Nephron progenitor cell (in vitro differentiated cells): Measurements from ENCODE around the gene TRABD.

Experiments
- DNase-seq: peaks from one replicate; pipeline ENCODE4 v3.0.0; 2021
- H3K27ac Mint-ChIP-seq: 2 replicates; pipeline ENCODE4 v1.8.0; 2021; ENCODE audit warnings: mild to moderate bottlenecking, moderate library complexity, mixed read lengths
- H3K27me3 Mint-ChIP-seq: 2 replicates; pipeline ENCODE4 v1.8.0; 2021; ENCODE audit warnings: mild to moderate bottlenecking, low read depth, mixed read lengths; ENCODE audit not compliant: poor library complexity
- H3K36me3 Mint-ChIP-seq: 2 replicates; pipeline ENCODE4 v1.8.0; 2021; ENCODE audit warnings: low read depth, mixed read lengths
- H3K4me1 Mint-ChIP-seq: 2 replicates; pipeline ENCODE4 v1.8.0; 2021; ENCODE audit warnings: mixed read lengths
- H3K4me3 Mint-ChIP-seq: 2 replicates; pipeline ENCODE4 v1.8.0; 2021; ENCODE audit warnings: mild to moderate bottlenecking, moderate library complexity, mixed read lengths
- H3K9me3 Mint-ChIP-seq: 2 replicates; pipeline ENCODE4 v1.8.0; 2021; ENCODE audit warnings: mild to moderate bottlenecking, moderate library complexity, mixed read lengths
- TF ChIP-seq, protein P1 (sequence below): fragments of 200-600 bp; sonication (generic); IDR thresholded peaks from 2 replicates; pipeline ENCODE4 v1.5.0; 2021; ENCODE audit warnings: antibody characterized with exemption

The TRABD gene

DNA sequence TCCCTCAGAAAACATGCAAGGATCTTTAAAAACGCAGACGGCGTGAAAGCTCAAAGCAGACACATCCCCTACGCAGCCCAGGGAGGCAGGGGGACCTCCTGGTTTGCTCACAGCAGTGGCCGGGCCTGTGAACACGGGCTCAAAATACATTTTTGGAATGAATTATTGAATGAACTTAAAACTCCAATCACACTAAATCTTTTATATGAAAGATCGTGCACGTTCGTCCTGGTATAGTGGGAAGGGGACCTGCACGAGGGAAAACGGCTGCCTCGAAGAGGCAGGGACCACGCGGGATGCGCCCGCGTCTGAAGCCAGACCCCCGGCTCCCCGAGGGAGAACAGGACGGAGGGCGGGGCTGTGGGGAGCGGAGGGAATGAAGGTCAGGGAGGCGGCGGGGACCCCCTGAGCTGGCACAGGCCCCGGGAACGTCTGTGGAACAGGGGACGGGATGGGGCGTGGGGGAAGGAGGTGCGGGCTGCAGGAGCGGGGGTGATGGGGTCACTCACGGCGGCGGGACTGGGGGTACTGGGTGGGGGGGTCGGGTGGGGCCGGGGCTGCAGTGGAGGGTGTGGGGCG, 16.4 kb upstream of the TRABD start:
- TF ChIP-seq, protein P1, sequence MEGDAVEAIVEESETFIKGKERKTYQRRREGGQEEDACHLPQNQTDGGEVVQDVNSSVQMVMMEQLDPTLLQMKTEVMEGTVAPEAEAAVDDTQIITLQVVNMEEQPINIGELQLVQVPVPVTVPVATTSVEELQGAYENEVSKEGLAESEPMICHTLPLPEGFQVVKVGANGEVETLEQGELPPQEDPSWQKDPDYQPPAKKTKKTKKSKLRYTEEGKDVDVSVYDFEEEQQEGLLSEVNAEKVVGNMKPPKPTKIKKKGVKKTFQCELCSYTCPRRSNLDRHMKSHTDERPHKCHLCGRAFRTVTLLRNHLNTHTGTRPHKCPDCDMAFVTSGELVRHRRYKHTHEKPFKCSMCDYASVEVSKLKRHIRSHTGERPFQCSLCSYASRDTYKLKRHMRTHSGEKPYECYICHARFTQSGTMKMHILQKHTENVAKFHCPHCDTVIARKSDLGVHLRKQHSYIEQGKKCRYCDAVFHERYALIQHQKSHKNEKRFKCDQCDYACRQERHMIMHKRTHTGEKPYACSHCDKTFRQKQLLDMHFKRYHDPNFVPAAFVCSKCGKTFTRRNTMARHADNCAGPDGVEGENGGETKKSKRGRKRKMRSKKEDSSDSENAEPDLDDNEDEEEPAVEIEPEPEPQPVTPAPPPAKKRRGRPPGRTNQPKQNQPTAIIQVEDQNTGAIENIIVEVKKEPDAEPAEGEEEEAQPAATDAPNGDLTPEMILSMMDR = no peak
- Mint-ChIP-seq H3K27ac (no peak overlapping the region), H3K36me3 (no peaks in the 10 kb centered on the region), H3K4me1 (peaks cover 5% of the 10 kb centered on the region), H3K27me3 (peaks cover 70% of the 10 kb centered on the region), H3K9me3 (peaks cover 7% of the 10 kb centered on the region), H3K4me3 (peak overlapping the region; percentile 72)
- DNase-seq = peak; percentile 33

DNA sequence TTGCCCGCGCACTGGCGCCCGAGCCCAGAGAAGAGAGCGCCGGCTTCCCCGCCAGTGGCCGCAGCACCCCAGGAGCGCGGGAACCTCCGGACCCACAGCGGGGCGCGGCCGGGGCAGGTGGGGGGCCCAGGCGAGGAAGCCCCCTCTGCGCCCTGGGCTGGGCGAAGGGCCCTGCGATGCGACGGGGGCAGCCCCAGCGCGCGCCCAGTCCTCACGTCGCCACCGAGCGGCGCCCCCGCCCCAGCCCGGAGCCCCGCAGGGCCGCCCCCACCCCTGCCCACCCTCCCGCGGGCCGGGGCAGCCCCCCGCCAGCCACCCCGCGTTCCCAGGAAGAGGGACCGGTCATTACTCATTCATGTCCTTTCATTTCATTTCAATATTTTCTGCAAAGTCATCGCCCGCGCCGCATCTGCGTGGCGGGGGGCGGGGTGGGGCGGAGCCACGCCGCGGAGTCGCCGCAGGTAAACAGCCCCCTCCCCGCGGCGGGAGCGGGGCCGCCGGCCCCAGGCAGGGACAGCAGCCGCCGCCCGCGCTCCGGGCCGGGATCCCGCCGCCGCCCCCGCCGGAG, 15.9 kb upstream of the TRABD start:
- Mint-ChIP-seq H3K36me3 (no peaks in the 10 kb centered on the region), H3K27me3 (peaks cover 69% of the 10 kb centered on the region), H3K9me3 (peaks cover 7% of the 10 kb centered on the region), H3K4me3 (peak overlapping the region; percentile 71), H3K27ac (no peak overlapping the region), H3K4me1 (peaks cover 5% of the 10 kb centered on the region)
- DNase-seq = no peak
- TF ChIP-seq, protein P1 = no peak

DNA sequence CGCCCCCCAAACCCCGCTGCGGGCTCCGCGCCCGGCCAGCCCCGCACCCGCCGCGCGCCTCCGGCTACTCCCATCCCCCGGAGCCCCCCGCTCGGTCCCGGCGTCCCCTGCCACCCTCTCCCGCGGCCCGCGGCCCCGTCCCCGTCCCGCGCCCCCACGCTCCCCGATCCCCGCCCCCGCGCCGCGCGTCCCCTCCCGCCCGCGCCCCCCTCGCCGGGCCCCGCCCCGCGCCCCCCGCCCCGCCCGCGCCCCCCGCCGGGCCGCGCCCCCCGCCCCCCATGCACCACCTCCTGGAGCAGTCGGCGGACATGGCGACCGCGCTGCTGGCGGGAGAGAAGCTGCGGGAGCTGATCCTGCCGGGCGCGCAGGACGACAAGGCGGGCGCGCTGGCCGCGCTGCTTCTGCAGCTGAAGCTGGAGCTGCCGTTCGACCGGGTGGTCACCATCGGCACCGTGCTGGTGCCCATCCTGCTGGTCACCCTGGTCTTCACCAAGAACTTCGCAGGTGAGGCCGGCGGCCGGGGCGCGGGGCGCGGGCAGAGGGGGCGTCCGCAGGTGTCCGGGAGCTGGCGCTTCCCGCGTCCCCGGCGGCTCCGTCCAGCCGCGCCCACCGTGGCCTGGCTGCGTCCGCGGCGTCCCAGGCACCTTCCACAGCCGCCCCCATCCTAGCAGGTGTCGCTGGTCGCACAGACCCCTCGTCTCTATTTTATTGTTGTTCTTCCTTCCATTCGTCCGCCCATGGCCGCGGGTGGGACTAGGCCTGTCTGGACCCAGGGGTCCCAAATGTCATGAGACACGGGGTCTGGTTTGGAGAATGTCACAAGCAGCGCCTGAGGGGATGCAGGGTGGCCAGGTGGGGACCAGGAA, 15.0 kb upstream of the TRABD start, which contains the start of gene PANX2:
PANX2 (plus strand) TSS at position 279 of the 866 bp plus-strand sequence; CDS start at position 279, 0 bp downstream.
- DNase-seq = peak; percentile 64
- no peak within 1 kb of the TSS for H3K27ac Mint-ChIP-seq
- peak within 1 kb of the TSS; percentile 86 for H3K4me3 Mint-ChIP-seq
- H3K9me3 Mint-ChIP-seq = peaks cover 4% of the 10 kb centered on the region
- H3K4me1 Mint-ChIP-seq = peaks cover 8% of the 10 kb centered on the region
- H3K36me3 Mint-ChIP-seq = no peaks in the 10 kb centered on the region
- TF ChIP-seq, protein P1 = no peak
- peaks cover 62% of the 10 kb centered on the region for H3K27me3 Mint-ChIP-seq

DNA sequence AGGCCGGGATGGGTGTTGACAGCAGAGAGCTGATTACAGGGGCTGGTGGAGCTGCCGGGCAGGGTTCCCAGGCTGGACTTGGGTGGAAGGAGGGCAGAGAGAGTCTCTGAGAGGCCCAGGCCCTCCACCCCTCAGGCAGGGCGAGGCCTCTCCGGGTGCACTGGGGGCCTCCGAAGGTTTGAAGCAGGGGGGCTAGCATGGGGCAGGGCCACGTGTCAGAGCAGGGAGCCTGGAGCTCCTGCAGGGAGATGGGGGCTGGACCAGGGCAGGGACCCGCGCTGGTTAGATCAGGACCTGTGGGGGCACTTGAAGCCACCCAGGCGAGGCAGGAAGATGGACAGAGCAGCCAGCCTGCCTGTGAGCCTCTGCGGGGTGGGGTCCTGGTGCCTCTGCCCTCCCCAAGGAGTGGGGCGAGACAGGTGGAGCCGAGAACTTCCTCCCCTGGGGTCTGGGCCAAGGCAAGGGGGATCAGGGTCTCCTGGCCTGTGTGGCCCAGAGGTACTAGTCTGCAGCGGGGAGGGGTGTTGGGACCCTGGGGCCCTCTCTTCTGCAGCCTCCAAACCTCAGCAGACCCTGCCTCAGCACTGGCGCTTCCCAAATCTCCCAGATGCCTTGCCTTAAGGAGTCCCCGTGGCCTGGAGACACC, 14.3 kb upstream of the TRABD start:
- peak overlapping the region; percentile 86 for H3K4me3 Mint-ChIP-seq
- no peak for DNase-seq
- TF ChIP-seq, protein P1 = no peak
- no peak overlapping the region for H3K27ac Mint-ChIP-seq
- peaks cover 14% of the 10 kb centered on the region for H3K4me1 Mint-ChIP-seq
- H3K36me3 Mint-ChIP-seq = no peaks in the 10 kb centered on the region
- peaks cover 62% of the 10 kb centered on the region for H3K27me3 Mint-ChIP-seq
- peaks cover 4% of the 10 kb centered on the region for H3K9me3 Mint-ChIP-seq

DNA sequence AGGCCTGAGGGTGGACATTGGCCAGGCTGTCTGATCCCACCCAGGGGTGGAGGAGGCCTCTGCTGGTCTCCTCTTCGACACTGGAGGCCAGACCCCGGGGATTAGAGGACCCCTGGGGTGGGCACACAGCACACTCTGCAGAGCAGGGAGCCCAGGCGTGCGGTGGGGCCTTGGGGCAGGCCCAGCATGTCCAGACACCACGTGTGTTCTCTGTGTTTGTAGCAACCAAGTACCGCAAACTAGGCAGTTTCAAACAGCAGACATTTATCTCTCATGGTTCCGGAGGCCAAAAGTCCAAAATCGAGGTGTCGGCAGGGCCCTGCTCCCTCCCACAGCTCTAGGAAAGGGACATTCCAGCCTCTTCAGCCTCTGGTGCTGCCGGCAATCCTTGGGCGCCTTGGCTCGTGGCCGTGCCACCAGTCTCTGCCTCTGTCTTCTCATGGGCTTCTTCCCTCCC, 13.7 kb upstream of the TRABD start:
- no peak overlapping the region for H3K4me3 Mint-ChIP-seq
- peaks cover 59% of the 10 kb centered on the region for H3K27me3 Mint-ChIP-seq
- TF ChIP-seq, protein P1 = no peak
- H3K36me3 Mint-ChIP-seq = no peaks in the 10 kb centered on the region
- peaks cover 14% of the 10 kb centered on the region for H3K4me1 Mint-ChIP-seq
- no peak overlapping the region for H3K27ac Mint-ChIP-seq
- no peak for DNase-seq
- peaks cover 4% of the 10 kb centered on the region for H3K9me3 Mint-ChIP-seq
